HUES6 (cell line): ENCODE data around the gene SPOP.

Experiments used
- H3K27ac ChIP-seq: 2 replicates; pipeline ENCODE4 v1.7.0; 2013; ENCODE audit warnings: low read depth, mild to moderate bottlenecking, low read length, inconsistent platforms
- H3K27me3 ChIP-seq: 2 replicates; pipeline ENCODE4 v1.6.1; 2013; ENCODE audit warnings: low read length; ENCODE audit not compliant: control insufficient read depth, insufficient read depth
- H3K36me3 ChIP-seq: 2 replicates; pipeline ENCODE4 v1.6.1; 2013; ENCODE audit warnings: low read length; ENCODE audit not compliant: control insufficient read depth, insufficient read depth
- H3K4me1 ChIP-seq: 2 replicates; pipeline ENCODE4 v1.6.1; 2013; ENCODE audit warnings: low read length; ENCODE audit not compliant: control insufficient read depth, insufficient read depth
- H3K4me3 ChIP-seq: 2 replicates; pipeline ENCODE4 v1.5.1; 2013; ENCODE audit warnings: low read depth, low read length
- H3K9ac ChIP-seq: one replicate; pipeline ENCODE4 v1.6.1; 2013; ENCODE audit warnings: mild to moderate bottlenecking, low read length
- H3K9me3 ChIP-seq: 2 replicates; pipeline ENCODE4 v1.6.1; 2013; ENCODE audit warnings: low read depth, low read length; ENCODE audit not compliant: control insufficient read depth, insufficient read depth

The SPOP gene

DNA sequence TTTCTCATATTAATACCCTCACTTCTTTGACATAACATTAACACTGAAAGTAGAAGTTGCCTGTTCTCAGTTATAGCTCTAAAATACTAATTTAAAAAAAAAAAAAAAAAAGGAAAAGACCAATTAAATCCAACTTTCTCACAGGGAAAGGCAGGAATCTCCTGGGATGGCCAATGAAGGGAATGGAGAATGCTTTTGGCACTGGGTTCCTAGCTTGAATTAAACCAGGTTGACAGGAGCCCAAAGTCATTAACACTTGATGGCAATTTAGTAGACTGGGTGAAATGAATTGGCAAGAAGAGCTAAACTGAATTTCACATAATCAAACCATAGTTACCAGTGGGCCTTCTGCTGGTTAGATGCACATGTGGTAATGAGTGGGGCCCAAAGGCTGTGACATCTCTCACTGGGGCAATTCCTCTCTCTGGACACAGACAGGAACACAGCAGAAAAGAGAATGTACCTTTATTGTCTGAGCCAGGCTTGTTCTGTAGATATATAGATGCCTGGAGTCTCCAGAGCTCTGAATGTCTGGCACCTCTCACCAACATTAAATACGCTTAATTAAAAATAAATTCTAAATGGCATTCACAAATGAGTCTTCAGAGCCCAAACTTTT, 64.6 kb downstream of the SPOP start:
- H3K9me3 ChIP-seq, result no peaks in the 10 kb centered on the region
- no peaks in the 10 kb centered on the region for H3K27me3 ChIP-seq
- H3K9ac ChIP-seq, result no peak overlapping the region
- H3K4me3 ChIP-seq, result no peak overlapping the region
- H3K27ac ChIP-seq, result no peak overlapping the region
- H3K36me3 ChIP-seq, result peaks cover 49% of the 10 kb centered on the region
- H3K4me1 ChIP-seq, result 0 out of 2 replicates have a peak, but pooled peaks cover 3% of the 10 kb centered on the region

DNA sequence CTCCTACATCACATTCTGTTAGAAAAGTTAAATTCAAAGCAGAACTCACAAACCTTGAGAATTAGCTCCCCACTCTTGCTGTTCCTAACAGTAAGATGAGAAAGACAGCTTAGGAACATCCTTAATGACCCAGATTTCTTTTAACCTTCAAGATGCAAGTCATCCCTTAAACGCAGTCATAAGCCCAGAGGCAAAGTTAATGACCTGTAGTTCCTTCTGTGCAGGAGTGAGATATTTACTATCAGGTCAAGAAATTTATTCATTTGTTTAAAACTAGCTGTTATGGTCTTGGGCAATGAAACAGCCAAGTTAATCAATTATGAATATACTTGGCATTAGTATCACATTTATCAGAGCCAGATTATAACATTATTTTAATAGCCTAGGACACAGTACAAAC, 65.2 kb downstream of the SPOP start:
- H3K36me3 ChIP-seq, result peaks cover 47% of the 10 kb centered on the region
- H3K9ac ChIP-seq, result no peak overlapping the region
- no peak overlapping the region for H3K27ac ChIP-seq
- no peak overlapping the region for H3K4me3 ChIP-seq
- H3K27me3 ChIP-seq, result no peaks in the 10 kb centered on the region
- H3K9me3 ChIP-seq, result no peaks in the 10 kb centered on the region
- H3K4me1 ChIP-seq, result no peaks in the 10 kb centered on the region

DNA sequence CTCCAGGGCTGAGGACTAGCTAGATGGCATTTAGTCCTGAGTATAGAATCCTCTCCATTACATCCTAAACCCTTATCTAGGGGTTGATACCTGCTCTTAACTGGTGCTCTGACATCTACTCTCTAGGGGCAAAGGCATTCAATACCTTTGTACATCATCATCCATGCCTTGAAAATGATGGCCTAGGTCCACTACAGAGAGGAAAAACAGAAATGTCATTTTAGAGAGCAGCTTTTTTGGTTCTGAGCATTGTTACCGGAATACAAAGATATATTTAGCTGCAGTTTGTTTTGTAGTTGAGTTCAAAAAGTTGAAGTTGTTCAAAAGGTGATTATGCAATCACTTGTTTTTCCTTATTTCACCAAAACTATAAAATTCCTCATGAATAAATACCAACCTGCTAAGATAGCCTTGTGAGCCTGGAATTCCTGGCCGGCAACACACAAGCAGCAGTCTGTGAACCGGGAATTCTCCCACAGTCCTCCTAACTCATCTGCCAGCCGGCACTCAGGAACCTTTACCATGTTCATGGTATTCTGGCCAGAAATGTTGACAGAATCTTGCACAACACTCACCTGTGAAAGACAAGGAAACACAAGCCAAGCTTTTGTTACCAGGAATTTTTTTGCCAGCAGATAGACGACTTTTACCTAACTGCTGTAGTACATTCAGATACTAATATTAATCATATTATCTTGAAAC, 66.9 kb downstream of the SPOP start:
- Histone ChIP-seq H3K36me3 (peaks cover 53% of the 10 kb centered on the region), H3K9me3 (no peaks in the 10 kb centered on the region), H3K27me3 (no peaks in the 10 kb centered on the region), H3K4me1 (no peaks in the 10 kb centered on the region), H3K9ac (no peak overlapping the region), H3K27ac (no peak overlapping the region), H3K4me3 (no peak overlapping the region)

- H3K27ac ChIP-seq, result no peak overlapping the region
- H3K27me3 ChIP-seq, result no peaks in the 10 kb centered on the region
- peaks cover 55% of the 10 kb centered on the region for H3K36me3 ChIP-seq
- 0 out of 2 replicates have a peak, but pooled peaks cover 2% of the 10 kb centered on the region for H3K4me1 ChIP-seq
- H3K9me3 ChIP-seq, result no peaks in the 10 kb centered on the region
- H3K4me3 ChIP-seq, result no peak overlapping the region
- H3K9ac ChIP-seq, result no peak overlapping the region
These were observed 73.5 kb downstream of the SPOP start for GRCh38 chr17:49604314-49604869.

DNA sequence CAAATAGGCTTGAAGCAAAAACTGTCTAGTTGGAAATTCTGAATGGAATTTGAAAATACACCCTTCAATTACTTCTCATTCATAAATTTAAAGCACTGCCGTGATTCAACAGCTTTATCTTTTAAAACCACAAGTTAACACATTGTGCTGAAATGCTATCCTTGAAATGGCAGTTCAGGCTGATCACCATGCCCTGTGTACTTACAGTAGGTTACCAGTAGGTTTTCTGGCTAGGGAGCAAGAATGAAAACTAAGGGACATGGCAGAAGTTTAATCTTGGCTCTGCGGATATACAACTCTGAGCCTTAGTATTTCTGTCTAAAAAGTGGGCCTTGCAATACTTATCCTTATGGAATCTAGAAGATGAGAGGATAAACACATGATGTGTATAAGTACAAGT, 74.2 kb downstream of the SPOP start:
- H3K9ac ChIP-seq, result no peak overlapping the region
- no peaks in the 10 kb centered on the region for H3K27me3 ChIP-seq
- H3K4me3 ChIP-seq, result no peak overlapping the region
- peaks cover 56% of the 10 kb centered on the region for H3K36me3 ChIP-seq
- H3K9me3 ChIP-seq, result no peaks in the 10 kb centered on the region
- H3K27ac ChIP-seq, result no peak overlapping the region
- 0 out of 2 replicates have a peak, but pooled peaks cover 2% of the 10 kb centered on the region for H3K4me1 ChIP-seq

DNA sequence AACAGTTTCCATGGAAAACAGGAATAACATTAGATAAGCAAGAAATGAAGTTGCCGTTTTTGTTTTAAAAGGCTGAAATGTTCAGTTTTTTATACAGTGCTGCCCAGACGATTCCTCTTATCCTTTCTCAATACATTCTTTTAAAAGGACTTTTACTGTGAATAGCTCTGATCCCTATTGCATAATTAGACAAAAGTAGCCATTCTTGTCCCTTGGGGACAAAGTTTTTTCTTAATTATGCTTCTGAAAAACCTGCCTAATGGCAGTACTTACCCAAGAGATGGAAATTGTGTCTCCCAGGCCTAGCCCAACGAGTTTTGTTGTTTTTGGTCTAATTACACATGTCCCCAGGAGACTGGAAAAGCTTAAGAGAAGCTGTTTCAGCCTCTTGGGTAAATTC, 74.7 kb downstream of the SPOP start:
- peaks cover 54% of the 10 kb centered on the region for H3K36me3 ChIP-seq
- H3K4me3 ChIP-seq, result no peak overlapping the region
- H3K27me3 ChIP-seq, result no peaks in the 10 kb centered on the region

GRCh38 chr17:49602783-49603182, 75.1 kb downstream of the SPOP start:
- H3K9ac ChIP-seq, result no peak overlapping the region
- H3K27ac ChIP-seq, result no peak overlapping the region
- H3K9me3 ChIP-seq, result no peaks in the 10 kb centered on the region
- H3K36me3 ChIP-seq, result peaks cover 56% of the 10 kb centered on the region
- no peaks in the 10 kb centered on the region for H3K27me3 ChIP-seq
- H3K4me1 ChIP-seq, result 0 out of 2 replicates have a peak, but pooled peaks cover 2% of the 10 kb centered on the region
- H3K4me3 ChIP-seq, result no peak overlapping the region

More for the DNA sequence above, 74.7 kb downstream of the SPOP start:
- no peaks in the 10 kb centered on the region for H3K9me3 ChIP-seq
- 0 out of 2 replicates have a peak, but pooled peaks cover 2% of the 10 kb centered on the region for H3K4me1 ChIP-seq
- H3K9ac ChIP-seq, result no peak overlapping the region
- H3K27ac ChIP-seq, result no peak overlapping the region

GRCh38 chr17:49600949-49601348, 76.9 kb downstream of the SPOP start:
- Histone ChIP-seq H3K36me3 (peaks cover 49% of the 10 kb centered on the region), H3K9ac (no peak overlapping the region), H3K27me3 (no peaks in the 10 kb centered on the region), H3K4me3 (no peak overlapping the region), H3K9me3 (no peaks in the 10 kb centered on the region), H3K27ac (no peak overlapping the region), H3K4me1 (0 out of 2 replicates have a peak, but pooled peaks cover 2% of the 10 kb centered on the region)

GRCh38 chr17:49598918-49599317, 79.0 kb downstream of the SPOP start:
- H3K36me3 ChIP-seq, result peaks cover 45% of the 10 kb centered on the region
- no peak overlapping the region for H3K9ac ChIP-seq
- no peaks in the 10 kb centered on the region for H3K9me3 ChIP-seq
- H3K4me3 ChIP-seq, result no peak overlapping the region
- H3K27ac ChIP-seq, result no peak overlapping the region
- 0 out of 2 replicates have a peak, but pooled peaks cover 2% of the 10 kb centered on the region for H3K4me1 ChIP-seq
- no peaks in the 10 kb centered on the region for H3K27me3 ChIP-seq

GRCh38 chr17:49597928-49598655, 79.8 kb downstream of the SPOP start:
- Histone ChIP-seq H3K9me3 (no peaks in the 10 kb centered on the region), H3K4me3 (no peak overlapping the region), H3K27ac (no peak overlapping the region), H3K4me1 (0 out of 2 replicates have a peak, but pooled peaks cover 2% of the 10 kb centered on the region), H3K9ac (no peak overlapping the region), H3K36me3 (peaks cover 39% of the 10 kb centered on the region), H3K27me3 (no peaks in the 10 kb centered on the region)
